GM23338 (cell line): ENCODE measurements around the gene FARSA. TPM values are rescaled to one million over a fixed set of nuclear protein-coding genes. Genes with fewer than 3 reads are reported as not detected.

ENCODE experiments used
- ATAC-seq: fragments of 200-7000 bp; cut with Tn5 transposase; 3 replicates; pipeline ENCODE4 v1.9.1; 2020
- DNase-seq: peaks from one replicate; pipeline ENCODE4 v3.0.0-alpha.2; 2015; ENCODE audit warnings: low spot score
- H2AFZ ChIP-seq: fragments of 200-600 bp; sonication (generic); 2 replicates; pipeline ENCODE4 v1.8.0; 2016; ENCODE audit warnings: antibody characterized with exemption, mild to moderate bottlenecking, moderate library complexity
- H3F3A ChIP-seq: fragments of 200-600 bp; sonication (generic); replicated peaks from 2 replicates; pipeline ENCODE4 v1.8.0; 2017; ENCODE audit warnings: antibody characterized with exemption, mixed run types, low read depth
- H3K27ac ChIP-seq: fragments of 200-600 bp; sonication (generic); 2 replicates; pipeline ENCODE4 v1.6.1; 2016; ENCODE audit warnings: low read depth
- H3K27me3 ChIP-seq: fragments of 200-600 bp; sonication (generic); 2 replicates; pipeline ENCODE4 v1.8.0; 2016; ENCODE audit warnings: mild to moderate bottlenecking, mixed run types, moderate library complexity; ENCODE audit not compliant: insufficient read depth
- H3K36me3 ChIP-seq: fragments of 200-600 bp; sonication (generic); 2 replicates; pipeline ENCODE4 v1.8.0; 2016; ENCODE audit warnings: mild to moderate bottlenecking; ENCODE audit not compliant: insufficient read depth
- H3K4me1 ChIP-seq: fragments of 200-600 bp; sonication (generic); 2 replicates; pipeline ENCODE4 v1.8.0; 2016; ENCODE audit warnings: mild to moderate bottlenecking, moderate library complexity; ENCODE audit not compliant: insufficient read depth
- H3K4me2 ChIP-seq: fragments of 200-600 bp; sonication (generic); 2 replicates; pipeline ENCODE4 v1.7.1; 2017; ENCODE audit warnings: mixed run types
- H3K4me3 ChIP-seq: fragments of 200-600 bp; sonication (generic); 2 replicates; pipeline ENCODE4 v1.6.1; 2016; ENCODE audit warnings: mixed run types
- H3K79me2 ChIP-seq: fragments of 200-600 bp; sonication (generic); replicated peaks from 2 replicates; pipeline ENCODE4 v1.8.0; 2017; ENCODE audit warnings: mild to moderate bottlenecking; ENCODE audit not compliant: insufficient read depth
- H3K9me2 ChIP-seq: fragments of 200-600 bp; sonication (generic); 2 replicates; pipeline ENCODE4 v1.8.0; 2017; ENCODE audit not compliant: insufficient read depth
- H4K20me1 ChIP-seq: fragments of 200-600 bp; sonication (generic); replicated peaks from 2 replicates; pipeline ENCODE4 v1.8.0; 2017; ENCODE audit warnings: mild to moderate bottlenecking; ENCODE audit not compliant: insufficient read depth
- H3K27ac Mint-ChIP-seq: 2 replicates; pipeline ENCODE4 v1.8.0; 2020; ENCODE audit warnings: inconsistent platforms, mild to moderate bottlenecking, moderate library complexity, mixed read lengths
- H3K27me3 Mint-ChIP-seq: 3 replicates; pipeline ENCODE4 v1.8.0; 2022; ENCODE audit warnings: low read depth, mild to moderate bottlenecking, moderate library complexity, mixed read lengths, inconsistent platforms; ENCODE audit not compliant: insufficient read depth, poor library complexity
- H3K36me3 Mint-ChIP-seq: 3 replicates; pipeline ENCODE4 v1.8.0; 2021; ENCODE audit warnings: low read depth, mild to moderate bottlenecking, inconsistent platforms, moderate library complexity, mixed read lengths
- H3K4me1 Mint-ChIP-seq: 3 replicates; pipeline ENCODE4 v1.8.0; 2020; ENCODE audit warnings: mild to moderate bottlenecking, inconsistent platforms, mixed read lengths
- H3K4me3 Mint-ChIP-seq: 3 replicates; pipeline ENCODE4 v1.8.0; 2021; ENCODE audit warnings: moderate library complexity, mild to moderate bottlenecking, inconsistent platforms, mixed read lengths
- H3K9me3 Mint-ChIP-seq: 3 replicates; pipeline ENCODE4 v1.8.0; 2020; ENCODE audit warnings: moderate library complexity, mild to moderate bottlenecking, inconsistent platforms, mixed read lengths
- CREB1 ChIP-seq: fragments of 250-450 bp; sonication (Bioruptor Pico); IDR thresholded peaks from 2 replicates; pipeline ENCODE4 v1.5.0; 2020; ENCODE audit warnings: low read depth, mild to moderate bottlenecking, moderate library complexity
- EZH2 ChIP-seq: fragments of 200-600 bp; sonication (generic); IDR thresholded peaks from one replicate; pipeline ENCODE4 v1.8.0; 2017; ENCODE audit warnings: antibody characterized with exemption, mild to moderate bottlenecking, low read depth; ENCODE audit not compliant: unreplicated experiment
- EZH2phosphoT487 ChIP-seq: fragments of 200-600 bp; sonication (generic); IDR thresholded peaks from one replicate; pipeline ENCODE4 v1.8.1; 2018; ENCODE audit warnings: antibody characterized with exemption; ENCODE audit not compliant: unreplicated experiment
- JUNB ChIP-seq: IDR thresholded peaks from one replicate; pipeline ENCODE4 v1.6.1; 2016; ENCODE audit warnings: antibody characterized with exemption; ENCODE audit not compliant: unreplicated experiment
- NANOG ChIP-seq: IDR thresholded peaks from 2 replicates; pipeline ENCODE4 v1.6.1; 2016; ENCODE audit warnings: antibody characterized with exemption, borderline replicate concordance
- POLR2AphosphoS5 ChIP-seq: IDR thresholded peaks from 2 replicates; pipeline ENCODE4 v1.6.1; 2016; ENCODE audit warnings: antibody characterized with exemption, low read depth
- ZNF331 ChIP-seq: fragments of 250-450 bp; sonication (Bioruptor Pico); IDR thresholded peaks from 2 replicates; pipeline ENCODE4 v1.5.0; 2020; ENCODE audit warnings: low read depth, mild to moderate bottlenecking, moderate library complexity
- polyA plus RNA-seq: library from polyadenylated mRNA; unstranded; fragments of >200 nt; fragmentation: Nextera tagmentation; extraction: Ambion mirVana; gene quantifications from 2 replicates; pipeline ENCODE4 v1.2.1, GENCODE V29; 2016
- total RNA-seq: library from RNA; depleted of rRNA; stranded (reverse); fragments of >200 nt; shearing (Covaris generic); gene quantifications from 2 replicates; pipeline ENCODE4 v1.2.3, GENCODE V29; 2014
- TF ChIP-seq, protein P1 (sequence below): IDR thresholded peaks from one replicate; pipeline ENCODE4 v1.6.1; 2018; ENCODE audit warnings: antibody characterized with exemption; ENCODE audit not compliant: unreplicated experiment
- TF ChIP-seq, protein P2 (sequence below): fragments of 250-450 bp; sonication (Bioruptor Pico); IDR thresholded peaks from 2 replicates; pipeline ENCODE4 v1.5.0; 2020; ENCODE audit warnings: mild to moderate bottlenecking, moderate library complexity

Gene FARSA
- total and polyA plus RNA-seq, 2 experiments from 2014 or later, result 74.7 to 86.4 TPM

DNA sequence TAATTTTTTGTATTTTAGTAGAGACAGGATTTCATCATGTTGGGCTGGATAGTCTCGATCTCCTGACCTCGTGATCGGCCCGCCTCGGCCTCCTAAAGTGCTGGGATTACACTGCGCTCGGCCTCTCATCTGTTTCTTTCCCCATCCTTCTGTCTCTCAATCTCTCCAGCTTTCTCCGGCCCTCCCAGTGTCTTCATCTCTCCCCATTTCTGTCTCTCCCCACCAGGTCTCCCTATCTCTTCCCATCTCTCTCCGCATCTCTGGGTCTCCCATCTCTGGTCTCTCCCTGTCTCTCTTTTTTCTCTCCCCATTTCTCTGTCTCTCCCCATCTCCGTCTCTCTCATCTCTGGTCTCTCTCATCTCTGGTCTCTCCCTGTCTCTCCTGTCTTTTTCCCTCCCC, 49.6 kb upstream of the FARSA start:
- H3K4me3 Mint-ChIP-seq, result no peak overlapping the region
- Histone ChIP-seq H3K9me2 (no peaks in the 10 kb centered on the region), H3K27me3 (peaks cover 39% of the 10 kb centered on the region), H3K4me2 (peak overlapping the region; percentile 71), H2AFZ (peak overlapping the region; percentile 91), H3K36me3 (no peaks in the 10 kb centered on the region), H3K79me2 (no peaks in the 10 kb centered on the region), H3K4me1 (no peaks in the 10 kb centered on the region; the same call in 1 of the 2 replicates), H3K27ac (no peak overlapping the region), H3F3A (peaks cover 13% of the 10 kb centered on the region; the same call in 1 of the 2 replicates), H4K20me1 (no peaks in the 10 kb centered on the region), H3K4me3 (peak overlapping the region; percentile 56)
- H3K9me3 Mint-ChIP-seq, result no peaks in the 10 kb centered on the region
- peaks cover 22% of the 10 kb centered on the region for H3K27me3 Mint-ChIP-seq
- peaks cover 9% of the 10 kb centered on the region for H3K4me1 Mint-ChIP-seq
- ATAC-seq, result no peak
- no peak overlapping the region for H3K27ac Mint-ChIP-seq
- no peak for DNase-seq
- no peak for TF ChIP-seq NANOG
- TF ChIP-seq, protein P1, sequence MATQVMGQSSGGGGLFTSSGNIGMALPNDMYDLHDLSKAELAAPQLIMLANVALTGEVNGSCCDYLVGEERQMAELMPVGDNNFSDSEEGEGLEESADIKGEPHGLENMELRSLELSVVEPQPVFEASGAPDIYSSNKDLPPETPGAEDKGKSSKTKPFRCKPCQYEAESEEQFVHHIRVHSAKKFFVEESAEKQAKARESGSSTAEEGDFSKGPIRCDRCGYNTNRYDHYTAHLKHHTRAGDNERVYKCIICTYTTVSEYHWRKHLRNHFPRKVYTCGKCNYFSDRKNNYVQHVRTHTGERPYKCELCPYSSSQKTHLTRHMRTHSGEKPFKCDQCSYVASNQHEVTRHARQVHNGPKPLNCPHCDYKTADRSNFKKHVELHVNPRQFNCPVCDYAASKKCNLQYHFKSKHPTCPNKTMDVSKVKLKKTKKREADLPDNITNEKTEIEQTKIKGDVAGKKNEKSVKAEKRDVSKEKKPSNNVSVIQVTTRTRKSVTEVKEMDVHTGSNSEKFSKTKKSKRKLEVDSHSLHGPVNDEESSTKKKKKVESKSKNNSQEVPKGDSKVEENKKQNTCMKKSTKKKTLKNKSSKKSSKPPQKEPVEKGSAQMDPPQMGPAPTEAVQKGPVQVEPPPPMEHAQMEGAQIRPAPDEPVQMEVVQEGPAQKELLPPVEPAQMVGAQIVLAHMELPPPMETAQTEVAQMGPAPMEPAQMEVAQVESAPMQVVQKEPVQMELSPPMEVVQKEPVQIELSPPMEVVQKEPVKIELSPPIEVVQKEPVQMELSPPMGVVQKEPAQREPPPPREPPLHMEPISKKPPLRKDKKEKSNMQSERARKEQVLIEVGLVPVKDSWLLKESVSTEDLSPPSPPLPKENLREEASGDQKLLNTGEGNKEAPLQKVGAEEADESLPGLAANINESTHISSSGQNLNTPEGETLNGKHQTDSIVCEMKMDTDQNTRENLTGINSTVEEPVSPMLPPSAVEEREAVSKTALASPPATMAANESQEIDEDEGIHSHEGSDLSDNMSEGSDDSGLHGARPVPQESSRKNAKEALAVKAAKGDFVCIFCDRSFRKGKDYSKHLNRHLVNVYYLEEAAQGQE, result no peak
- TF ChIP-seq ZNF331 (CRISPR knock-in tag), result no peak
- TF ChIP-seq POLR2AphosphoS5, result no peak
- TF ChIP-seq CREB1 (CRISPR knock-in tag), result no peak
- TF ChIP-seq, protein P2, sequence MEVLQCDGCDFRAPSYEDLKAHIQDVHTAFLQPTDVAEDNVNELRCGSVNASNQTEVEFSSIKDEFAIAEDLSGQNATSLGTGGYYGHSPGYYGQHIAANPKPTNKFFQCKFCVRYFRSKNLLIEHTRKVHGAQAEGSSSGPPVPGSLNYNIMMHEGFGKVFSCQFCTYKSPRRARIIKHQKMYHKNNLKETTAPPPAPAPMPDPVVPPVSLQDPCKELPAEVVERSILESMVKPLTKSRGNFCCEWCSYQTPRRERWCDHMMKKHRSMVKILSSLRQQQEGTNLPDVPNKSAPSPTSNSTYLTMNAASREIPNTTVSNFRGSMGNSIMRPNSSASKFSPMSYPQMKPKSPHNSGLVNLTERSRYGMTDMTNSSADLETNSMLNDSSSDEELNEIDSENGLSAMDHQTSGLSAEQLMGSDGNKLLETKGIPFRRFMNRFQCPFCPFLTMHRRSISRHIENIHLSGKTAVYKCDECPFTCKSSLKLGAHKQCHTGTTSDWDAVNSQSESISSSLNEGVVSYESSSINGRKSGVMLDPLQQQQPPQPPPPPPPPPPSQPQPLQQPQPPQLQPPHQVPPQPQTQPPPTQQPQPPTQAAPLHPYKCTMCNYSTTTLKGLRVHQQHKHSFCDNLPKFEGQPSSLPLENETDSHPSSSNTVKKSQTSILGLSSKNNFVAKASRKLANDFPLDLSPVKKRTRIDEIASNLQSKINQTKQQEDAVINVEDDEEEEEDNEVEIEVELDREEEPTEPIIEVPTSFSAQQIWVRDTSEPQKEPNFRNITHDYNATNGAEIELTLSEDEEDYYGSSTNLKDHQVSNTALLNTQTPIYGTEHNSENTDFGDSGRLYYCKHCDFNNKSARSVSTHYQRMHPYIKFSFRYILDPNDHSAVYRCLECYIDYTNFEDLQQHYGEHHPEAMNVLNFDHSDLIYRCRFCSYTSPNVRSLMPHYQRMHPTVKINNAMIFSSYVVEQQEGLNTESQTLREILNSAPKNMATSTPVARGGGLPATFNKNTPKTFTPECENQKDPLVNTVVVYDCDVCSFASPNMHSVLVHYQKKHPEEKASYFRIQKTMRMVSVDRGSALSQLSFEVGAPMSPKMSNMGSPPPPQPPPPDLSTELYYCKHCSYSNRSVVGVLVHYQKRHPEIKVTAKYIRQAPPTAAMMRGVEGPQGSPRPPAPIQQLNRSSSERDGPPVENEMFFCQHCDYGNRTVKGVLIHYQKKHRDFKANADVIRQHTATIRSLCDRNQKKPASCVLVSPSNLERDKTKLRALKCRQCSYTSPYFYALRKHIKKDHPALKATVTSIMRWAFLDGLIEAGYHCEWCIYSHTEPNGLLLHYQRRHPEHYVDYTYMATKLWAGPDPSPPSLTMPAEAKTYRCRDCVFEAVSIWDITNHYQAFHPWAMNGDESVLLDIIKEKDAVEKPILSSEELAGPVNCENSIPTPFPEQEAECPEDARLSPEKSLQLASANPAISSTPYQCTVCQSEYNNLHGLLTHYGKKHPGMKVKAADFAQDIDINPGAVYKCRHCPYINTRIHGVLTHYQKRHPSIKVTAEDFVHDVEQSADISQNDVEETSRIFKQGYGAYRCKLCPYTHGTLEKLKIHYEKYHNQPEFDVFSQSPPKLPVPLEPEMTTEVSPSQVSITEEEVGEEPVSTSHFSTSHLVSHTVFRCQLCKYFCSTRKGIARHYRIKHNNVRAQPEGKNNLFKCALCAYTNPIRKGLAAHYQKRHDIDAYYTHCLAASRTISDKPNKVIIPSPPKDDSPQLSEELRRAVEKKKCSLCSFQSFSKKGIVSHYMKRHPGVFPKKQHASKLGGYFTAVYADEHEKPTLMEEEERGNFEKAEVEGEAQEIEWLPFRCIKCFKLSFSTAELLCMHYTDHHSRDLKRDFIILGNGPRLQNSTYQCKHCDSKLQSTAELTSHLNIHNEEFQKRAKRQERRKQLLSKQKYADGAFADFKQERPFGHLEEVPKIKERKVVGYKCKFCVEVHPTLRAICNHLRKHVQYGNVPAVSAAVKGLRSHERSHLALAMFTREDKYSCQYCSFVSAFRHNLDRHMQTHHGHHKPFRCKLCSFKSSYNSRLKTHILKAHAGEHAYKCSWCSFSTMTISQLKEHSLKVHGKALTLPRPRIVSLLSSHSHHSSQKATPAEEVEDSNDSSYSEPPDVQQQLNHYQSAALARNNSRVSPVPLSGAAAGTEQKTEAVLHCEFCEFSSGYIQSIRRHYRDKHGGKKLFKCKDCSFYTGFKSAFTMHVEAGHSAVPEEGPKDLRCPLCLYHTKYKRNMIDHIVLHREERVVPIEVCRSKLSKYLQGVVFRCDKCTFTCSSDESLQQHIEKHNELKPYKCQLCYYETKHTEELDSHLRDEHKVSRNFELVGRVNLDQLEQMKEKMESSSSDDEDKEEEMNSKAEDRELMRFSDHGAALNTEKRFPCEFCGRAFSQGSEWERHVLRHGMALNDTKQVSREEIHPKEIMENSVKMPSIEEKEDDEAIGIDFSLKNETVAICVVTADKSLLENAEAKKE (CRISPR knock-in tag), result no peak
- no peak for TF ChIP-seq JUNB
- TF ChIP-seq EZH2, result no peak
- TF ChIP-seq EZH2phosphoT487, result no peak
- no peaks in the 10 kb centered on the region for H3K36me3 Mint-ChIP-seq
